Activated CD4-positive, alpha-beta T cell treated with anti-CD3 and anti-CD28 coated beads, Interleukin-2, amount 50 U/mL, for 48 hours (primary cell): ENCODE data around the gene GDAP2.
"Not testable (repeated sequence)": the region's sequence is repeated elsewhere in the genome, so short reads cannot be mapped to it uniquely, and the experiment has no call there.

Experiments used
- DNase-seq, 2 experiments: peaks; one replicate each; pipeline ENCODE4 v3.0.0-alpha.2; 2020

GDAP2 gene, protein sequence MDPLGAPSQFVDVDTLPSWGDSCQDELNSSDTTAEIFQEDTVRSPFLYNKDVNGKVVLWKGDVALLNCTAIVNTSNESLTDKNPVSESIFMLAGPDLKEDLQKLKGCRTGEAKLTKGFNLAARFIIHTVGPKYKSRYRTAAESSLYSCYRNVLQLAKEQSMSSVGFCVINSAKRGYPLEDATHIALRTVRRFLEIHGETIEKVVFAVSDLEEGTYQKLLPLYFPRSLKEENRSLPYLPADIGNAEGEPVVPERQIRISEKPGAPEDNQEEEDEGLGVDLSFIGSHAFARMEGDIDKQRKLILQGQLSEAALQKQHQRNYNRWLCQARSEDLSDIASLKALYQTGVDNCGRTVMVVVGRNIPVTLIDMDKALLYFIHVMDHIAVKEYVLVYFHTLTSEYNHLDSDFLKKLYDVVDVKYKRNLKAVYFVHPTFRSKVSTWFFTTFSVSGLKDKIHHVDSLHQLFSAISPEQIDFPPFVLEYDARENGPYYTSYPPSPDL

GRCh38 chr1:117929343-117930172 lies at the start of gene GDAP2, which contains the start of gene WDR3:
TSS of gene GDAP2 (minus strand) at chr1:117929621. CDS start at chr1:117920357, 9,264 bp downstream.
TSS of gene WDR3 (plus strand) at chr1:117929739. CDS start at chr1:117933320, 3,581 bp downstream.
- DNase-seq = peak; percentile 95 to 97

GRCh38 chr1:117976381-117976780 lies 47.0 kb upstream of the GDAP2 start:
- DNase-seq = no peak

- DNase-seq = no peak
Observed at GRCh38 chr1:117971777-117972176, 42.4 kb upstream of the GDAP2 start.

- DNase-seq = no peak
Observed at GRCh38 chr1:117970252-117970651, 40.8 kb upstream of the GDAP2 start.

DNA sequence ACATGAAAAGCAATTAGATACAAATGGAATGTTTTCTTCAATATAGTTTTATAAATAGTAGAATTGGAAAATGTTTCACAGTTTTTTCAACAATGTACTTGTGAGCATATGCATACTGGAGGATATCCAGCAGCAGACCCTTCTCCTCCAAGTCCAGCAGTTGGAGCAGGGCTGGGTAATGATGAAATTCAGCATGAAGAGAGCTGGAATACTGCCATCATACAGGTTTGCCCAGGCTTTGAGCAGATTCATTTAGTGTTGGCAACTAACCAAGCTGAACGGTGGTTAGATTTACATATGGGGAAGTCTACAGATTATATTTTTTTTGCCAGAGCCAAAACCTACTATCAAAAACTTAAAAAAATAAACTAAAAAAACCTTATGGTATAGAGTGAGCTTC lies 38.5 kb upstream of the GDAP2 start:
- no peak for DNase-seq

GRCh38 chr1:117967477-117967876 lies 38.1 kb upstream of the GDAP2 start:
- no peak for DNase-seq

DNA sequence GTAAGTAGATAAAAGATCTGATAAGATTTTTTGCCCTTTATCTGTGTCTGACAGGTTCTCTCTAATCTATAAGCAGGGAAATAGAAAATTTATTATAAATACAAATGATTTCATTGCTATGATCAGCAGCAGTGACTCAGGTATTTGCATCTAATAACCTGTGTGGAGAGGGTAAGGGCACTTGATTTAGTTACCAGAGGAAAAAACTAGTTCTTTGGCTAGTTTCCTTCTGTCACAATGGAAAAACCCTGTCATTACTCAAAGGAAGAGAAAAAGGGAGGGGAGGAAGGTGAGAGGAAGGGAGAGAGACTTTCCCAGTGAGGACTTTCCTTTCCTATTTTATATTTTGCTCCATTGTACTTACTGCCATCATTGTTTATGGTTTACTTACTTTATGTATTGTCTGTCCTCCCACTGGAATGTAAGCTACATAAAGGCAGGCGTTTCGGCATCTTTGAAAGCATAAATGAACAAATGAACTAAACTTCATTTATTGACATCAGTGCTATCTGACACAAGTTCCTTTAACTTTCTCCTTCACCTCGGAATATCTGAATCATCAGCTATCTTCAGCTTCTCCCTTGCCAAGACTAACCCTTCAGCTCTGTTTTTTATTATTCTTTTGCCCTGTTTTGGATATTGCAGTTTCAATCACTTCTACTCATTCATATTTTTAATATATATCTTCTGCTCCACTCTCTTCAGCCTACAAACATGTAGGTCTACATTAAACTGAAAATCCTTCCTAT lies 35.0 kb upstream of the GDAP2 start:
- DNase-seq = no peak

DNA sequence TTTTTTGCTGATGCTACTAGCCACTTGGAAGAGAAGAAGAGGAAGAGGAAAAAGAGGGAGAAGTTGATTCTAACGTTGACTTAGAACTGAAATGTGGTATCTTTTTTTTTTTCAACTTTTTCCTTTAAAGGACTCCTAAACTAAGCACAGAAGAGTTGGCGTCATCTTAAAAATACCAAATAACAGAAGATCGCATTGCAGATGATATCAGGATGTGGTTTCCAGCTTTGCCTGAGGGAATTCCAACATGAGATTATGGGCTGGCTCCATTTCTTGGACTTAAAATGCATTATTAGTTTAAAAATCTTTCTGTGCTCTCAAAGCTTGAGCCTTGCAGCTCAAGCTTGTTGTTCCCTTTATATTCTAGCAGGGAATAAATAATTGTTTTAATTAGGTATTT lies 29.9 kb upstream of the GDAP2 start:
- DNase-seq = no peak

DNA sequence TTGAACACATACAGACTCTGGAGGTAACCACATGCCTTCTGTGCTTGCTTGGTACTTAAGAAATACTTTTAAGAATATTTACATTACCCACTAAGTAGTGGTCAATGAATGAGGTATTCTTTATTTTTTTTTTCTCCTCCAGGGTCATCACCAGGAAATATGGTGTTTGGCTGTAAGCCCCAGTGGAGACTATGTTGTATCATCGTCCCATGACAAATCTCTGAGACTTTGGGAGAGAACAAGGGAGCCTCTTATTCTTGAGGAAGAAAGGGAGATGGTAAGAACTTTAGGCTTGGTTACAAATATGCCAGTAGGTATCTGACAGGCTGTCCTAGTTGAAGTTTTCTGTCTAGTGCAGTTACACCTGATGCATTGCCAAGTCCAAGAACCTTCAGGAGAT lies 23.0 kb upstream of the GDAP2 start:
- DNase-seq = no peak

DNA sequence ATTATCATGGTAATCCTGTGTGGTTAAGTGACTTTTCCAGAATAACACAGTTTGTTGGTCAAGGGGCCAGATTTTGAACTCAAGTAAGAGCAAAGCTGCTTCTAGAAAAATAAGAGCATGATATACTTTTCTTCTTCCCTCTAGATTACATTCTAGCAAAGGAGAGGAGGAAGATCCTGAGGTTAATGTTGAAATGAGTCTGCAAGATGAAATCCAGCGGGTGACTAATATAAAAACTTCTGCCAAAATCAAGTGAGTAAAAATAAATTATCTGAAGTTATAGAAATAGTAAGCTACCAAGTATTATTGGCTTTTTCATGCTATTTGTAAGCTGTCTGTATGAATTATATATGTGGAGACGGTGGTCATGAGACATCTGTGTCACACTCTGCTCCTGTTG lies 12.9 kb upstream of the GDAP2 start:
- DNase-seq = no peak

DNA sequence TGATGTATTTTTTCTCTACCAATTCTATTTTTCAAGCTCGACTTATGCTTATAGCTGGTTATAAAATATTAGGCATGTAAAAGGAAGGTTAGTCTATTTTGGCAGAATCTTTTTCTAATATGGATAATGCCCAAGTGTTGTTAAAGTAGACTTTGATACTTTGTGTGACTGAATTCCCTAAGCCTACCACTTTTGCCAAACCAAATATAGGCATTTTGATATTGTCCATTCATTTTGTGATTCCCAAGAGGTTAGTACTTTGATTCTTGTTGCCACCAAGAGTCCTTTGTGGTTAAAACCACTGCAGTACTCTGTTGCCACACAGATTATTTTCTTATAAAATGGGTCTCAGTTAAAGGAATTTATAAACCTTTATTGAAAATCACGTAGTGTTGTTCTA lies 4.3 kb upstream of the GDAP2 start:
- no peak for DNase-seq

DNA sequence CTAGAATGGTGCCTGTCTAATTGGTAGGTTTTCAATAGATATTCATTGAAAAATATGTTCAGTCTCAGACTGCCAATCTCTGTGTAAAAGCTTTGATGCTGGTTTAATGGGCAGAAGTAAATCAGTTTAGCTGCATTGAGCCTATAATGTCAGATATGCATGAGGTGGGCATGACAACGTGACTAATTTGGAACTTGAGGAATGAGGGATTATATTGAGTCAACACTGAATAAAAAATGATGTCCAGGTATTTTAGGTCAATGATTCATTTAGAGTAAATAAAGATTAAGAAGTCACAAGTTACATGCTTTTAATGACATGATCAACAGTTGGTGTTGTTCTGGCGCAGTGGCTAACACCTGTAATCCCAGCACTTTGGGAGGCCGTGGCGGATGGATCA lies 3.2 kb upstream of the GDAP2 start:
- DNase-seq = no peak

GRCh38 chr1:117930484-117930883 lies 1.1 kb upstream of the GDAP2 start:
- DNase-seq = no peak

DNA sequence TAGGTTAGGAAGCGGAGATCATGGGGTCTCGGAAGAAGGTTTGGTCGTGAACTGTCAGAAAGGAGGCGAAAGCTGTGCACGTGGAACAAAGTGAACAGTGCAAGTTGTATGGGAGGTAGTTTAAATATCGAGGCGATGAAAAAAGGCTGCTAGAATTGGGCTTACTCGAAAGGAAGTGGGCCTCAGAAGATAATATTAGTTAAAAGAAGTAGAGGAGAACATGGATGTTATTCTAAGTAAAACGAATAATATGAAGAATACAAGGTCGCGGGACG lies 689 bp upstream of the GDAP2 start:
- DNase-seq = no peak

- no peak for DNase-seq
Observed at GRCh38 chr1:117928881-117929342, 509 bp downstream of the GDAP2 start.

GRCh38 chr1:117925981-117926380 lies 3.4 kb downstream of the GDAP2 start:
- no peak for DNase-seq

- DNase-seq = not testable (repeated sequence)
Observed at GRCh38 chr1:117922717-117923116, 6.7 kb downstream of the GDAP2 start.

DNA sequence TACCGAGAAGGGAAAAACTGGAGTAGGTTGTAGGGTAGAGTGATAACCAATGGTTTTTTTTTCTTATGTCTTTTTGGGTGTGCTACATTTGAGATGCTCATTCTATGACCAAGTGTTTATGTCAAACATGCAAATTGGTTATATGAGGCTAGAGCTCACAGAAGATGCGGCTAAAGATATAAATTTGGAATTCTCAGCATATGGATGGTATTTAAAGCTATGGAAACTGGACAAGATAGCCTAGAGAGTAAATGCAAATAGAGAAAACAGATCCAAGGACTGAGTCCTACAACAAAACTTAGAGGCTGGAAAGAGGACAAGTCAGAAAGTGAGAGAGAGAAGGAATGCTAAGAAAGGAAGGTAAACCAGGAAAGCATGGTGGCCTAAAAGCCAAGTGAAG lies 7.4 kb downstream of the GDAP2 start:
- DNase-seq = no peak

DNA sequence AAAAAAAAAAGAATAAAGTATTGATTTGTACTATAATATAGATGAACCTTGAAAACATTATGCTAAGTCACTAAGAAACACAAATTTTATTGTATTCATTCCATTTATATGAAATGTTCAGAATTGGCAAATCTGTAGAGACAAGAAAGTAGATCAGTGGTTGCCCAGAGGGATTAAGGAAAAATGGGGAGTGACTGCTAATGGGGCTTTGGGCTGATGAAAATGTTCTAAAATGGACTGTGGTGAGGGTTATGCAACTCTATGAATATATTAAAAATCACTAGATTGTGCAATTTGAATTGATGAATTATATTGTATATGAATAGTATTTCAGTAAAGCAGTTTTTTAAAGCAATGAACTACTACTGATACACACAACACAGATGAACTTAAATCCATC lies 10.0 kb downstream of the GDAP2 start:
- no peak for DNase-seq

DNA sequence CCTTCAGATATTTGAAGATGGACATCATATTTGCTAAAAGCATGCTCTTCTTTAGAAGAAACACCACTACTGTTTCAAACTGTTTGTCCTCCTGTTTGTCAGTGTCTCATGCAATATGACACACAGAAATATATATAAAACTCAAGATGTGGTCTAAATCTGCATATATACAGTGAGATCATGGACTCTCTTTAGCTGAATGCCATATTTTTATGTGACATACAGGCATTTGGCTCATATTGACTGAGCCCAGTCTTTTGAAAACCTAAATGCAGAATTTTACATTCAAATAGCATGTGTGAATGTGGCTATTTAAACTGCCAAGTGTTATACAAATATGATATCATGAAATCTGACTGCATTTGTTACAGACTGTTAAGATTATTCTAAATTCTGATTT lies 18.4 kb downstream of the GDAP2 start:
- DNase-seq = no peak

GRCh38 chr1:117905019-117905418 lies 24.4 kb downstream of the GDAP2 start:
- DNase-seq = no peak

GRCh38 chr1:117904485-117904884 lies 24.9 kb downstream of the GDAP2 start:
- no peak for DNase-seq

DNA sequence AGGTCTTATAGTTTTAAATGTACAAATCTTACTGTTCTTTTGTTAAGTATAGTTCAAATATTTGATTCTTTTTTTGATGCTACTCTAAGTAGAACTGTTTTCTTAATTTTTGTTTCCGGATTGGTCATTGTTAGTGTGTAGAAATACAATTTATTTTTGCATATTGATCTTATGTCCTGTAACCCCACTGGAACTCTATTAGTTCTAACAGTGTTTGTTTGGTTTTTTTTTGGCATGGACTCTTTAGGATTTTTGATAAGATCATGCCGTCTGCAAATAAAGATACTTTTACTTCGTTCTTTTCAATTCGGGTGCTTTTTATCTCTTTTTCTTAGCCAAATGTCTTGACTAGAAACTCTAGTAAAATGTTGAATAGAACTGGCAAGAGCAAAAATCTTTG lies 26.5 kb downstream of the GDAP2 start:
- DNase-seq = no peak
